Embryonic facial prominence (tissue), 1 donor: ENCODE measurements around the gene MLLT10.
"Not testable (repeated sequence)": the region's sequence is repeated elsewhere in the genome, so short reads cannot be mapped to it uniquely, and the experiment has no call there.

Experiments used
- DNase-seq: peaks from one replicate; pipeline ENCODE4 v3.0.0-alpha.2; 2016; ENCODE audit errors: extremely low spot score

Gene MLLT10

DNA sequence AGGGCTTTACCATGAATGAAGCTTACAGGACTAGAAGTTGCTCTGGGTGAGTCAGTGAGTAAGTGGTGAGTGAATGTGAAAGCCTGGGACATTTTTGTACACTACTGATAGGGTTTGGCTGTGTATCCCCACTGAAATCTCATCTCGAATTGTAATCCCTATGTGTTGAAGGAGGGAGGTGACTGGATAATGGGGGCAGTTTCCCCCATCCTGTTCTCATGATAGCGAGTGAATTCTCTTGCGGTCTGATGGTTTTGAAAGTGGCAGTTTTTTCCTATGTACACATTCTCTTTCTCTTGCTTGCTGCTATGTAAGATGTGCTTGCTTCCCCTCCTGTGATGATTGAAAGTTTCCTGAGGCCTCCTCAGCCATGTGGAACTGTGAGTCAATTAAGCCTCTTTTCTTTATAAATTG is 47.4 kb downstream of the MLLT10 start:
- not testable (repeated sequence) for DNase-seq

DNA sequence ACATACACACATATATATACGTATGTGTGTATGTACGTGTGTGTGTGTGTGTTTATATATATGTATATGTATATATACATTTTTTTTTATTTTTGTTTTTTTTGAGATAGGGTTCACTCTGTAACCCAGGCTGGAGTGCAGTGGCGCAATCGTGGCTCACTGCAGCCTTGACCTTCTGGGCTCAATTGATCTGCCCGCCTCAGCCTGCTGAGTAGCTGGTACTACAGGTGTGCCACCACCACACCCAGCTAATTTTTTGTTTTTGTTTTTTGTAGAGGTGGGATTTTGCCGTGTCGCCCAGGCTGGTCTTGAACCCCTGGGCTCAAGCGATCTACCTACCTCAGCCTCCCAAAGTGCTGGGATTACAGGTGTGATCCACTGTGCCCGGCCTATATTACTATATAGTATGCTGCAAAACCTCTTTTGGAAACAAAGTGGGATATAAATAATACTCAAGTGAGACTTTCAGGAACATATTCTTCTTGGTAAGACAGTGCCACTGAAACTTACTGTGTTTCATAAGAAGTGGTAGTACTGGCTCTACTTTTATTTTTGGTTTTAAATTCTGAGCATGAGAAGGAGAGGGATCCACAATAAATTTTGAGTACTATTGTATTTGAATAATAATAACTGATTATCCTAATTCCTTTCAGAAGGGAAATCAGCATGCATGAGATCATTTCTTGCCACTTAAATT is 51.0 kb downstream of the MLLT10 start:
- DNase-seq: no peak

DNA sequence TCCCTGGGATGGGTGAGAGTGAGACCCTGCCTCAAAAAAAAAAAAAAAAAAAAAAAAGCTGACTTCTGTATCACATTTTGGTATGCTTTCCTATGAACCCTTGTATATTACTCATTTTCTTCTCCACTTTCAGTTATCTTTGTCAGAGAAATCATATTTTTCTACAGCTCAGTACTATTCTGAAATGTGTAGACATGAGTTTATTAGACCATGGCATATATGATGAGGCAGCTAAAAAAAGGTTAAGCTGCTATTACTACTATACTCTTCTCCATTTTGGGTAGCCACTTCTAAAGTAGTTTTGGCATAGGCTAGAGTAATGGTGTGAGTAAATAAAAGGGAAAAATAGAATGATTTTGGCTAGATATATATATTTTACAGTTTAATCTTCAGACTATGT is 53.4 kb downstream of the MLLT10 start:
- DNase-seq: no peak

GRCh38 chr10:21588159-21588558 is 54.1 kb downstream of the MLLT10 start:
- DNase-seq: not testable (repeated sequence)

DNA sequence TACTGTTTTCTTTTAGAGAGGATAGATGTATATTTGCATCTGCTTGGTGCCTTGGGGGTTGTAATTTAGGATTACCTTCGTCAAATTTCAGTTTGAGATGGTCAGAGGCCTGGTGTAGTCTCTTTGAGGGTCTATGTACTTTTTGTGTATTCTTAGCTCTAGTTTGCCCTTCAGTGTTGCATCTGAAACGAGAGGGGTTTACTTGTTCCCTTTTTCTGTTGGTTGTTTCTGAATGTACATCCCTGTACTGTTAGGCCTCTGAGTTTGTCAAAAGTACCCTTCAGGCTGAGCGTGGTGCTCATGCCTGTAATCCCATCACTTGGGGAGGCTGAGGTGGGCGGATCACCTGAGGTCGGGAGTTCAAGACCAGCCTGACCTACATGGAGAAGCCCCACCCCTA is 60.0 kb downstream of the MLLT10 start:
- no peak for DNase-seq

DNA sequence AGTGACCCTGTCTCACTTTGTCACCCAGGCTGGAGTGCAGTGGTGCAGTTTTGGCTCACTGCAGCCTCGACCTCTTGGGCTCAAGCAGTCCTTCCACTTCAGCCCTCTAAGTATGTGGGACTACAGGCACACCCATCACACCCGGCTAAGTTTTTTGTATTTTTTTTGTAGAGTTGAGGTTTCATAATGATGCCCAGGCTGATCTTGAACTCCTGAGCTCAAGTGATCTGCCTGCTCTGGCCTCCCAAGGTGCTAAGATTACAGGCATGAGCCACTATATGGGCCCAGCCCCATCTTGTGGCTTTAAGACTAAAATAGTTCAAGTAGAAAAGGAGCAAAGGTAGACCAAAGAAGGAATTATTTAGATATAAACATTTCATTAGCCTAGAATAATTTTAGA is 65.5 kb downstream of the MLLT10 start:
- DNase-seq: no peak

DNA sequence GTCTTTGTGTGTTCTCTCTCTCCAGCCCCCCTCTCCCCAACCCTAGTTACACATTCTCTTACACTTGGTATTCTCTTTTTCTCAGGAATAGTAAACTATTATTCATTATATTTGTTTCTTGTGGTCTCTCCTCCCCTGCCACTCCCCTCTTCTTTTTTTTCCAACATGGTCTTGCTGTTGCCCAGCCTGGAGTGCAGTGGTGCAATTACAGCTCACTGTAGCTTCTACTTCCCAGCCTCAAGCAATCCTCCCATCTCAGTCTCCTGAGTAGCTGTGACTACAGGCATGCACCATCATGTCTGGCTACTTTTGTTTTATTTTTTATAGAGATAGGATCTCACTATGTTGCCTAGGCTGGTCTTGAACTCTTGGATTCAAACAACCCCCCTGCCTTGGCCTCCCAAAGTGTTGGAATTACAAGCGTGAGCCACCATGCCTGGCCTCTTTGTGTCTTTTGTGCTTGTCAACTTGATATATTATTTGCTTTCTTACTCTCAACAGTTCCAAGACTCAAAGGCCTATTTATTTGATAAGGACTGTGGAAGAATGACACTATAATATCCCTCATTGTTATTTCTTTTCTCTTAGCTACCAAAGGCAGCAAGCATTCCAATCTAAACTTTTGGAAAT is 66.9 kb downstream of the MLLT10 start:
- no peak for DNase-seq

- no peak for DNase-seq
Measured at GRCh38 chr10:21602313-21602712, 68.3 kb downstream of the MLLT10 start.

GRCh38 chr10:21603721-21604120 is 69.7 kb downstream of the MLLT10 start:
- no peak for DNase-seq

DNA sequence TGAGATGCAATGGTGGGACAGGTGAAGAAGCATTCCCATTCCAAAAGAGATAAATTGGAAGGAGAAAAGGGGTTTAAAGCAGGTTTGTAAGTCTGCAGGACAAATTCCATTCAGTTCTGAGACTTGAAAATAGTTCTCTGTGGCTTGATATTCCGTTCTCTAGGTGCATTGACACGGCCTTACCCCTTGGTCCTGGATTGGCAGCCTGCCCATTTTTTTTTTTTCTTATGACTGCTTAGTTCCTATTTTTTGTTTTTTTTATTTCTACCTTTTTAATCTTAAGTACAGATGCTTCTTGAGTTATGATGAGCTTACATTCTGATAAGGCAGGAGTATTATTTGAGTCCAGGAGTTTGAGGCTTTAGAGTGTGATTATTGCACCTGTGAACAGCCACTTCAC is 70.6 kb downstream of the MLLT10 start:
- DNase-seq: no peak

DNA sequence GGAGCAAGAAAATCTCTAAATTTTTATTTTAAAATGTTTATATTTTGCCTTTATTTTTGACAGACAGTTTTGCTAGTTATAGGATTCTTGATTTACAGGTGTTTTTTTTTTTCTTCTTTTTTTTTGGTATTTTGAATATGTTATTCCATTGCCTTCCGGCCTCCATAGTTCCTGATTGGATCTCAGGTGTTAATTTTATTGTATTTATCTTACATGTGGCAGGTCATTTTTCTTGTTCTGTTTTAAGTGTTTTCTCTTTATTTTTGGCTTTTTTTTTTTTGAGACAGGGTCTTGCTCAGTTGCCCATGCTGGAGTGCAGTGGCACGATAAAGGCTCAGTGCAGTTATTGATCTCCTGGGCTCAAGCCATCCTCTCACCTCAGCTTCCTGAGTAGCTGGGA is 73.9 kb downstream of the MLLT10 start:
- no peak for DNase-seq

DNA sequence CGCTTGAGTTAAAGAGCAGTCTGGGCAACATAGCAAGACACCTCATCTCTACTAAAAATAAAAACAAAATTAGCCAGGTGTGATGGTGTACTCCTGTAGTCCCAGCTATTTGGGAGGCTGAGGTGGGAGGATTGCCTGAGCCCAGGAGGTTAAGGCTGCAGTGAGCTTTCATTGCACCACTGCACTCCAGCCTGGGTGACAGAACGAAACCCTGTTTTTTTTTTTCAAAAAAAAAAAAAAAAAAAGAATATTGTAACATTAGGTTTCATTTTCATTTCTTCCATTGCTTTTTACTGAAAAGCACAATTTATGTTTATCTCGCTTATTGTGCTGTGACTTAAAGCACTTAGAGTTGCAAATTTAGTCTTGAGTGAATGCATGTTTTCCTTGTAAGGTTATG is 80.0 kb downstream of the MLLT10 start:
- no peak for DNase-seq

DNA sequence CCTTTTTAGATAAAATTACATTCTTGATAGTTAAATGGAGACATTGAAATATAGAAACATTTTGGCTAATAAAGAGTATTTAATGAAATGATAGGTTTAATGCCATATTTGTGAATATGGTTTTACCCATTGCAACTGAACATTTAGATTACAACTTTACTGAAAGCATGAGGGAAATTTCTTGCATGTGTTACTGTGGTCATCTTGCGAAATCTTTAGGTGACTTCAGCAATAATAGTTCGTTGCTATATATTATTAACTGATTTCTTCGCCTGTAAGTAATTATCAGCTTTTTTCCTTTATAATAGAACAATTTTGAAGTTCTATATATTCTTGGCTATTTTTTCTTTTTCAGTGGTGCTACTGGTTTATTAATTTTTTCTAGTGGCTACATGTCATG is 83.2 kb downstream of the MLLT10 start:
- DNase-seq: no peak

- no peak for DNase-seq
Measured at GRCh38 chr10:21623291-21623690, 89.3 kb downstream of the MLLT10 start.

- DNase-seq: not testable (repeated sequence)
Measured at GRCh38 chr10:21624421-21624820, 90.4 kb downstream of the MLLT10 start.

- no peak for DNase-seq
Measured at GRCh38 chr10:21624951-21625350, 90.9 kb downstream of the MLLT10 start.

DNA sequence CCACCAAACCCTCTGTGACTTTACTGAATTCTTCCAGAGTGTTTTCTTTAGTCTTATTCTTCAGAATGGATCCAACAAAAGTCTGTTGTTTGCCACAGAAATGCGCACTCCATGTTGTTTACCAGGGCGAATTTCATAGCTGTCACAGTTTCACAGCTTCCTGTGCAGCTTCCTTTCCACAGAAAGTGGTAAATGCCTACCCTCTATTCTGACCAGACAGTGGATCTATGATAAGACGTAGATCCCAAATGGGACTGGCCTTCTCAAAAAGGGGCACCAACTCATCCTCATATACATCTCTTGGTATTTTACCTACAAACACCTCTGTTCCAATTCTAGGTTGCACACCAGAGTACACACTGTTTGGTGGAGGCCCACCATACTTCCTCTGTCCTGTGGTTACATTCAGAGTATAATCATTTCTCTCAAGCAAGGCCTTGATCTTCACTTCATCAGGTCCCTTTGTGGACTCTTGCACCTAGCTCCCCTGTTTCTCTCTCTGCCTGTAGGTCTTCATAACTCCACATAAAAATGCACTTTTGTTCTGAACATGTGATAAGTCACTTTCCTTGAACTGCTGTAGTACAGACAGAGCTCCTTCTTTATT is 91.7 kb downstream of the MLLT10 start:
- DNase-seq: no peak

GRCh38 chr10:21626457-21627161 is 92.6 kb downstream of the MLLT10 start:
- no peak for DNase-seq

DNA sequence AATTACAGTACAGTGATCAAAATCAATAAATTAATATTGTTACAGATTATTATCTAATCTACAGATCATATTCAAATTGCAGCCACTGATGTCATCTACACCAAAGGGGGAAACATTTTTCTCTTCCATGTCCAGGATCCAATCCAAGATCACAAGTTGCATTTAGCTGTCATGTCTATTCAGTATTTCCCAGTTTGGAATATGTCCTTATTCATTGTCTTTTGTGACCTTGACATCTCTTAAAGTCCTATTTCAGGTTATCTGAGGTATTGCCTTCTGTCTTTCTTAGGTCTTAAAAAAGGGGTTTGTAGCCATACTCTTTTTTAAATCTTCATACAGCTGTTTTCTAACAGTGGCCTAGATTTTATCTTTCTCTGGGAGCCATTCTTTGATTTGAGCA is 93.3 kb downstream of the MLLT10 start:
- DNase-seq: no peak

GRCh38 chr10:21628023-21628422 is 94.0 kb downstream of the MLLT10 start:
- no peak for DNase-seq

DNA sequence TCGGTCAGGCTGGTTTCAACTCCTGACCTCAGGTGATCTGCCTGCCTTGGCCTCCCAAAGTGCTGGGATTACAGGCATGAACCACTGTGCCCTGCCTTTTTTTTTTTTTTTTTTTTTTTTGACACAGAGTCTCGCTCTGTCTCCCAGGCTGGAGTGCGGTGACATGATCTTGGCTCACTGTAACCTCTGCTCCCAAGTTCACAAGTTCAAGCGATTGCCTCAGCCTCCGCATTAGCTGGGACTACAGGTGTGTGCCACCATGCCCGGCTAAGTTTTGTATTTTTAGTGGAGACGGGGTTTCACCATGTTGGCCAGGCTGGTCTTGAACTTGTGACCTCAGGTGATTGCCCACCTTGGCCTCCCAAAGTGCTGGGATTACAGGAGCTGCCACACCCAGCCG is 94.6 kb downstream of the MLLT10 start:
- DNase-seq: not testable (repeated sequence)

DNA sequence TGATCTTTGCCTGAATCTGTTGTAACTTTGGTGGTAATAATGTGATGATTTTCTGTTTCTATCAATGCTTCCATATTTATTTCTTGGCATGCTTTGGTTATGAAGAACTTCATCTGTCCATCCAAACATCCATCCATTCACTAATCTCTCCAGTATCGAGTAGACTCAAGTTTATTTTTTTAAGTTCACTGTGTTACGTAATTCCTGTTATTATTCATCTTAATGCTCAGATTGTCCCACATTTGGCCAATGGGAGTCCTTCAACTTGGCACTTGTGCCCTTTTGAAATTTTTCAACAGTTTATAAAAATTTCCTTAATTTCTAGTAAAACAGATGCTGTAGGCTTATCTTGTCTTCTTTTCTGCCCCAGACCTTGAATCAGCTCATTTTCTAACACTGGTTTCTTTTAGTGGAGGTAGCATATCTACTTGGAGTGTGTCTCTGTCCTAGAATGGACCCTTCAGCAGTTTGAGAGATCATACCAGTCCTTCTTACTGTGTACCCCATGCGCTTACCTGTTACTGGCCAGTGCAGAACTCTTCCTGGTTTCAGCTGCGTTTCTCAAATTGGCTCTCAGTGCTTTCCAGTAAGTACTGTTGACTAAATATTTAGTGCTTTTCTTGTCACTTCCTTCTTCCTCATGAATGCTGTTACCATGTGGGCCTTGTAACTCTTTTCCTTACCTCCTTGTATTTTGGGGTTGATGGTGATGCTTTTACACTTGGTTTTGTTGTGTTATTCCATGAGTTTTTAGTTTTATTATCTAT is 100.8 kb downstream of the MLLT10 start:
- DNase-seq: no peak
